HEK293 (cell line): ENCODE data around the gene GRID2.

Source experiments
- CTCF ChIA-PET: fragments of 350-600 bp; formaldehyde crosslinking; extraction: SDS; loops from one replicate; lab custom pipeline; 2021; ENCODE audit warnings: antibody characterized with exemption; lab: Yijun Ruan, JAX
- POLR2A ChIA-PET: fragments of 300-600 bp; formaldehyde crosslinking; extraction: SDS; loops from one replicate; lab custom pipeline; 2020; ENCODE audit warnings: antibody characterized with exemption, inconsistent platforms; lab: Yijun Ruan, JAX
- H3K27ac ChIP-seq: fragments of 200-500 bp; sonication (Bioruptor generic); 2 replicates; pipeline ENCODE4 v1.5.1; 2014; ENCODE audit warnings: low read depth, low read length, control low read depth, inconsistent platforms; ENCODE audit errors: extremely low read depth
- H3K36me3 ChIP-seq, 2 experiments: fragments of 200-500 bp in 1 of 2; sonication (Bioruptor generic) in 1 of 2; 1 replicate in 1 of 2; 2 replicates in 1 of 2; pipeline ENCODE4 v1.5.1; 2014 to 2017; ENCODE audit warnings: inconsistent platforms in 2 of 2, low read length in 2 of 2; ENCODE audit not compliant: control insufficient read depth in 2 of 2, insufficient read depth in 1 of 2
- H3K4me1 ChIP-seq: fragments of 200-500 bp; sonication (Bioruptor generic); 2 replicates; pipeline ENCODE4 v1.5.1; 2014; ENCODE audit warnings: mild to moderate bottlenecking, low read length, inconsistent platforms; ENCODE audit not compliant: control insufficient read depth, insufficient read depth
- H3K4me3 ChIP-seq: 2 replicates; pipeline ENCODE4 v1.5.1; 2011; ENCODE audit warnings: low read depth, mild to moderate bottlenecking, control low read depth, low read length, moderate library complexity
- H3K9me3 ChIP-seq: fragments of 200-500 bp; sonication (Bioruptor generic); 2 replicates; pipeline ENCODE4 v1.5.1; 2014; ENCODE audit warnings: low read depth, low read length, inconsistent platforms; ENCODE audit not compliant: control insufficient read depth, insufficient read depth
- BCL11A ChIP-seq: fragments of 450-650 bp; formaldehyde crosslinking; IDR thresholded peaks from 2 replicates; pipeline ENCODE4 v1.5.1; 2016; ENCODE audit warnings: low read depth, missing biosample characterization, missing genetic modification characterization
- IKZF3 ChIP-seq: fragments of 450-650 bp; IDR thresholded peaks from 2 replicates; pipeline ENCODE4 v1.5.0; 2018; ENCODE audit warnings: missing biosample characterization, mild to moderate bottlenecking, missing genetic modification characterization, moderate library complexity
- PATZ1 ChIP-seq: fragments of 450-650 bp; formaldehyde crosslinking; IDR thresholded peaks from 2 replicates; pipeline ENCODE4 v1.5.1; 2016; ENCODE audit warnings: missing biosample characterization, missing genetic modification characterization
- SP3 ChIP-seq: fragments of 450-650 bp; formaldehyde crosslinking; IDR thresholded peaks from 2 replicates; pipeline ENCODE4 v1.5.1; 2016; ENCODE audit warnings: missing biosample characterization, missing genetic modification characterization
- SP7 ChIP-seq: fragments of 450-650 bp; formaldehyde crosslinking; IDR thresholded peaks from 2 replicates; pipeline ENCODE4 v1.5.1; 2016; ENCODE audit warnings: missing biosample characterization, missing genetic modification characterization
- ZBTB11 ChIP-seq: fragments of 450-650 bp; formaldehyde crosslinking; conservative IDR thresholded peaks from 2 replicates; pipeline ENCODE4 v1.5.1; 2016; ENCODE audit warnings: low read depth, missing biosample characterization, missing genetic modification characterization
- ZBTB7A ChIP-seq: fragments of 450-650 bp; formaldehyde crosslinking; IDR thresholded peaks from 2 replicates; pipeline ENCODE4 v1.5.1; 2016; ENCODE audit warnings: low read depth, missing biosample characterization, missing genetic modification characterization
- ZNF138 ChIP-seq: fragments of 450-650 bp; formaldehyde crosslinking; IDR thresholded peaks from 2 replicates; pipeline ENCODE4 v1.5.1; 2016; ENCODE audit warnings: missing biosample characterization, missing genetic modification characterization, borderline replicate concordance
- ZNF24 ChIP-seq: fragments of 450-650 bp; formaldehyde crosslinking; IDR thresholded peaks from 2 replicates; pipeline ENCODE4 v1.5.1; 2016; ENCODE audit warnings: missing biosample characterization, missing genetic modification characterization
- ZNF37A ChIP-seq: fragments of 450-650 bp; IDR thresholded peaks from 2 replicates; pipeline ENCODE4 v1.5.1; 2018; ENCODE audit warnings: missing biosample characterization, missing genetic modification characterization
- ZNF423 ChIP-seq: fragments of 450-650 bp; formaldehyde crosslinking; IDR thresholded peaks from 2 replicates; pipeline ENCODE4 v1.5.1; 2016; ENCODE audit warnings: missing biosample characterization, missing genetic modification characterization
- ZNF449 ChIP-seq: fragments of 450-650 bp; formaldehyde crosslinking; IDR thresholded peaks from 2 replicates; pipeline ENCODE4 v1.5.1; 2017; ENCODE audit warnings: missing biosample characterization, mild to moderate bottlenecking, missing genetic modification characterization, moderate library complexity
- ZNF473 ChIP-seq: fragments of 450-650 bp; formaldehyde crosslinking; IDR thresholded peaks from 2 replicates; pipeline ENCODE4 v1.5.1; 2017; ENCODE audit warnings: missing biosample characterization, missing genetic modification characterization
- ZNF600 ChIP-seq: fragments of 450-650 bp; formaldehyde crosslinking; IDR thresholded peaks from 2 replicates; pipeline ENCODE4 v1.5.1; 2016; ENCODE audit warnings: missing biosample characterization, missing genetic modification characterization
- ZNF629 ChIP-seq: fragments of 450-650 bp; formaldehyde crosslinking; IDR thresholded peaks from 2 replicates; pipeline ENCODE4 v1.5.1; 2017; ENCODE audit warnings: missing biosample characterization, missing genetic modification characterization
- ZNF664 ChIP-seq: fragments of 450-650 bp; formaldehyde crosslinking; IDR thresholded peaks from 2 replicates; pipeline ENCODE4 v1.5.1; 2016; ENCODE audit warnings: missing biosample characterization, missing genetic modification characterization

The GRID2 gene

GRCh38 chr4:92714640-92715039, 410.9 kb downstream of the GRID2 start (continued):
- TF ChIP-seq ZBTB11 (tag by site-specific recombination): no peak
- no peak for TF ChIP-seq SP7 (tag by site-specific recombination)
- no peak for TF ChIP-seq IKZF3
- no peak for TF ChIP-seq ZNF138 (tag by site-specific recombination)
- TF ChIP-seq ZNF629 (tag by site-specific recombination): no peak
- TF ChIP-seq ZNF37A (tag by site-specific recombination): no peak
- TF ChIP-seq BCL11A (tag by site-specific recombination): no peak
- no peak for TF ChIP-seq ZNF473 (tag by site-specific recombination)
- TF ChIP-seq ZBTB7A (tag by site-specific recombination): no peak
- no peak for TF ChIP-seq ZNF600 (tag by site-specific recombination)
- no peak for TF ChIP-seq SP3
- TF ChIP-seq PATZ1 (tag by site-specific recombination): no peak

- ChIA-PET CTCF (interaction anchor here (0.7 kb wide), 1 partner anchor 977 kb away, joined by 3 read pairs; no protein-coding TSS in a partner anchor), POLR2A (no interaction called here)
- TF ChIP-seq ZNF24 (tag by site-specific recombination): no peak
- TF ChIP-seq ZNF449 (tag by site-specific recombination): no peak
- no peak for TF ChIP-seq SP3
- H3K27ac ChIP-seq: no peak overlapping the region
- no peaks in the 10 kb centered on the region for H3K36me3 ChIP-seq
- no peaks in the 10 kb centered on the region for H3K4me1 ChIP-seq
- no peaks in the 10 kb centered on the region for H3K9me3 ChIP-seq
- H3K4me3 ChIP-seq: no peak overlapping the region
These were observed 429.5 kb downstream of the GRID2 start for GRCh38 chr4:92733231-92733630.

- Histone ChIP-seq H3K36me3 (no peaks in the 10 kb centered on the region), H3K27ac (no peak overlapping the region), H3K4me1 (no peaks in the 10 kb centered on the region), H3K4me3 (no peak overlapping the region), H3K9me3 (no peaks in the 10 kb centered on the region)
- CTCF ChIA-PET: interaction anchor here (0.6 to 0.7 kb wide), 2 partner anchors 10 to 59 kb away, joined by 3 to 4 read pairs; no protein-coding TSS in a partner anchor
- POLR2A ChIA-PET: no interaction called here
- TF ChIP-seq ZNF664 (tag by site-specific recombination) (no peak), ZNF423 (no peak)
These were observed 431.4 kb downstream of the GRID2 start for GRCh38 chr4:92735025-92735665.
